ENCODE results near the gene APOB. TPM values are rescaled to one million over a fixed set of nuclear protein-coding genes. Genes with fewer than 3 reads are reported as not detected.
A peak's percentile ranks its signal among the peaks of the same experiment; 100 is the strongest.

Gene APOB
- total RNA-seq, 1 donor from 2014 or later, result 0.20 TPM

- no peak for ATAC-seq
Observed at GRCh38 chr2:21044694-21045371, 960 bp upstream of the APOB start.

- ATAC-seq, result peak; percentile 56
Observed at GRCh38 chr2:21042958-21043743, 722 bp downstream of the APOB start.

- no peak for ATAC-seq
Observed at GRCh38 chr2:21042708-21042957, 1.2 kb downstream of the APOB start.

GRCh38 chr2:21041943-21042707, 1.7 kb downstream of the APOB start:
- no peak for ATAC-seq

GRCh38 chr2:21041462-21041861, 2.4 kb downstream of the APOB start:
- ATAC-seq, result no peak

- ATAC-seq, result no peak
Observed at GRCh38 chr2:21040468-21041377, 3.1 kb downstream of the APOB start.

GRCh38 chr2:21039979-21040467, 3.9 kb downstream of the APOB start:
- no peak for ATAC-seq

- ATAC-seq, result no peak
Observed at GRCh38 chr2:21039080-21039556, 4.8 kb downstream of the APOB start.

- ATAC-seq, result peak; percentile 59
Observed at GRCh38 chr2:21038403-21039073, 5.3 kb downstream of the APOB start.

- peak; percentile 93 for ATAC-seq
Observed at GRCh38 chr2:21037671-21038108, 6.2 kb downstream of the APOB start.

GRCh38 chr2:21036708-21037670, 6.9 kb downstream of the APOB start:
- no peak for ATAC-seq

GRCh38 chr2:21035974-21036707, 7.7 kb downstream of the APOB start:
- ATAC-seq, result no peak

GRCh38 chr2:21035282-21035973, 8.4 kb downstream of the APOB start:
- no peak for ATAC-seq

GRCh38 chr2:21034972-21035279, 8.9 kb downstream of the APOB start:
- no peak for ATAC-seq

GRCh38 chr2:21034156-21034971, 9.5 kb downstream of the APOB start:
- no peak for ATAC-seq

- no peak for ATAC-seq
Observed at GRCh38 chr2:21033237-21034155, 10.4 kb downstream of the APOB start.
